ENCODE results near the gene MTCL1.

MTCL1 gene

DNA sequence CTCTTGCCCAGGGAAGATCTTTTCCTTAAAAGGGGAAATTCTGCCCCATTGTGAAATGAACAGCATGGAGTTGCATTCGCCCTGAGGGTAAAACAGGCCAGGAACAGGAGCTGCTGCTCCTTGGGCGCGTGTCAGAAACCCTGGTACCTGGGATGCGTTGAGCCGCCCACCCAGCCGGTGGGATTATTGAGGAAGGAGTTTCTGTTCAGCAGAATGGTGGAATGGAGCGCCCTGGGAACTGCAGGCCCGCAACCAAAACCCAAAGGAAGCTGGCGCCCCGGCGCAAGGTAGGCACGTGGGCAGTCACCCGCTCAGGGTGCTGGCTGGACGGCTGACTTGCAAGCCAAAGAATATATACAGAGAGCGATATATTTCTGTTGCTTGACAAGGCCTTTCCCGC, 73.5 kb downstream of the MTCL1 start:
- TF ChIP-seq, protein P1, sequence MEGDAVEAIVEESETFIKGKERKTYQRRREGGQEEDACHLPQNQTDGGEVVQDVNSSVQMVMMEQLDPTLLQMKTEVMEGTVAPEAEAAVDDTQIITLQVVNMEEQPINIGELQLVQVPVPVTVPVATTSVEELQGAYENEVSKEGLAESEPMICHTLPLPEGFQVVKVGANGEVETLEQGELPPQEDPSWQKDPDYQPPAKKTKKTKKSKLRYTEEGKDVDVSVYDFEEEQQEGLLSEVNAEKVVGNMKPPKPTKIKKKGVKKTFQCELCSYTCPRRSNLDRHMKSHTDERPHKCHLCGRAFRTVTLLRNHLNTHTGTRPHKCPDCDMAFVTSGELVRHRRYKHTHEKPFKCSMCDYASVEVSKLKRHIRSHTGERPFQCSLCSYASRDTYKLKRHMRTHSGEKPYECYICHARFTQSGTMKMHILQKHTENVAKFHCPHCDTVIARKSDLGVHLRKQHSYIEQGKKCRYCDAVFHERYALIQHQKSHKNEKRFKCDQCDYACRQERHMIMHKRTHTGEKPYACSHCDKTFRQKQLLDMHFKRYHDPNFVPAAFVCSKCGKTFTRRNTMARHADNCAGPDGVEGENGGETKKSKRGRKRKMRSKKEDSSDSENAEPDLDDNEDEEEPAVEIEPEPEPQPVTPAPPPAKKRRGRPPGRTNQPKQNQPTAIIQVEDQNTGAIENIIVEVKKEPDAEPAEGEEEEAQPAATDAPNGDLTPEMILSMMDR (conservative IDR thresholded peaks at IDR 0.05; ENCODE audit: low read depth, low read length) = no peak
- H3K4me1 ChIP-seq (ENCODE audit: low read depth, poor library complexity, severe bottlenecking) = no peaks in the 10 kb centered on the region
- no peak overlapping the region for H2AFZ ChIP-seq (ENCODE audit: low read depth)
- no peaks in the 10 kb centered on the region for H4K20me1 ChIP-seq (ENCODE audit: insufficient read depth)
- no peak overlapping the region for H3K27ac ChIP-seq
- no peaks in the 10 kb centered on the region for H3K36me3 ChIP-seq (ENCODE audit: insufficient read depth)
- no peak overlapping the region for H3K9ac ChIP-seq
- no peak overlapping the region for H3K4me3 ChIP-seq (IDR thresholded peaks at IDR 0.05; ENCODE audit: insufficient read depth, low read depth, low read length)
- H3K27me3 ChIP-seq (ENCODE audit: insufficient read depth, low read depth) = no peaks in the 10 kb centered on the region
- no peak overlapping the region for H3K4me2 ChIP-seq
- no peaks in the 10 kb centered on the region for H3K79me2 ChIP-seq (ENCODE audit: insufficient read depth, low read depth)

DNA sequence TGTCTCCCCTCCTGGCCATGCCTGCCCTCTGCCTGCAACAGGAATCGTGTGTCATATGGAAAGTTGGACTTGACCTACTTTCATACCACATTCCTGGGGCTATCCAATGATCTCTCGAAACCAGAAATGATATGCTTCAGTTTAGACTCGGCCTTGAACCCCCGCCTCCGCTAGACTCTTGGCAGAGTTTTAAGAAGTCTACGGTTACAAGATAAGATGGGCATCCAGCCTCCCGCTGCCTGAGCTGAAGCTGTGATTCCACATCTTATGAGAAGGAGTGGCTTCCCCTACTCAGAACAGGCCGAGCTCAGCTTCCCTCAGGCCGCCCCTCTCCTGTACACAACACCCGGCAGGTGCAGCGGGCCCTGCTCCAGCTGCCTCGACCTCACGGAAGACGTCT, 73.9 kb downstream of the MTCL1 start:
- no peaks in the 10 kb centered on the region for H3K79me2 ChIP-seq (ENCODE audit: insufficient read depth, low read depth)
- no peak overlapping the region for H3K4me3 ChIP-seq (IDR thresholded peaks at IDR 0.05; ENCODE audit: insufficient read depth, low read depth, low read length)

DNA sequence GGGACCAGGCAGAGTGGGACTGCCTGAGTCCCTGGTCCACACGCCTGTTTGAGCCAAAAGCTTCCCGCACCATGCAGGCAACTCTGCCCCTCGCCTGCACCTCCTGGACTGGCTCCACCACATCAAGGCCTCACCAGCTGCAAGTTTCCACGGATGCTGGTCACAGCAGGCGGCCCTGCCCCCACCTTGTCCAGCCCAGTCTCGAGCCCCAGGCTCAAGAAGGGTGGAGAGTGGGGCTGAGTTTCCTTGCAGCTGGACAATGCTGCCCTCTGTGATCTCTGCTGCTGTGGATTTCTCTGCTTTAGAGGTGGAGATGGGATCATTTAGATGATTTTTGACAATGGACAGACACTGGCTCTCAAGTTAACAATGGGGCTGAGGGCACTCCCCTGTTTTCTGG, 74.9 kb downstream of the MTCL1 start:
- H3K27ac ChIP-seq = no peak overlapping the region
- H3K79me2 ChIP-seq (ENCODE audit: insufficient read depth, low read depth) = no peaks in the 10 kb centered on the region
- H3K36me3 ChIP-seq (ENCODE audit: insufficient read depth) = no peaks in the 10 kb centered on the region
- H3K4me1 ChIP-seq (ENCODE audit: low read depth, poor library complexity, severe bottlenecking) = no peaks in the 10 kb centered on the region
- no peak overlapping the region for H3K4me2 ChIP-seq
- no peak overlapping the region for H3K4me3 ChIP-seq (IDR thresholded peaks at IDR 0.05; ENCODE audit: insufficient read depth, low read depth, low read length)
- H3K27me3 ChIP-seq (ENCODE audit: insufficient read depth, low read depth) = no peaks in the 10 kb centered on the region
- no peaks in the 10 kb centered on the region for H4K20me1 ChIP-seq (ENCODE audit: insufficient read depth)
- no peak overlapping the region for H2AFZ ChIP-seq (ENCODE audit: low read depth)
- H3K9ac ChIP-seq = no peak overlapping the region
- TF ChIP-seq, protein P1 (conservative IDR thresholded peaks at IDR 0.05; ENCODE audit: low read depth, low read length) = no peak

More for the DNA sequence above, 73.9 kb downstream of the MTCL1 start:
- no peaks in the 10 kb centered on the region for H3K36me3 ChIP-seq (ENCODE audit: insufficient read depth)
- H3K27me3 ChIP-seq (ENCODE audit: insufficient read depth, low read depth) = no peaks in the 10 kb centered on the region
- H3K4me2 ChIP-seq = no peak overlapping the region
- no peaks in the 10 kb centered on the region for H3K4me1 ChIP-seq (ENCODE audit: low read depth, poor library complexity, severe bottlenecking)
- TF ChIP-seq, protein P1 (conservative IDR thresholded peaks at IDR 0.05; ENCODE audit: low read depth, low read length) = no peak
- no peak overlapping the region for H3K27ac ChIP-seq
- H2AFZ ChIP-seq (ENCODE audit: low read depth) = no peak overlapping the region
- H3K9ac ChIP-seq = no peak overlapping the region
- H4K20me1 ChIP-seq (ENCODE audit: insufficient read depth) = no peaks in the 10 kb centered on the region

DNA sequence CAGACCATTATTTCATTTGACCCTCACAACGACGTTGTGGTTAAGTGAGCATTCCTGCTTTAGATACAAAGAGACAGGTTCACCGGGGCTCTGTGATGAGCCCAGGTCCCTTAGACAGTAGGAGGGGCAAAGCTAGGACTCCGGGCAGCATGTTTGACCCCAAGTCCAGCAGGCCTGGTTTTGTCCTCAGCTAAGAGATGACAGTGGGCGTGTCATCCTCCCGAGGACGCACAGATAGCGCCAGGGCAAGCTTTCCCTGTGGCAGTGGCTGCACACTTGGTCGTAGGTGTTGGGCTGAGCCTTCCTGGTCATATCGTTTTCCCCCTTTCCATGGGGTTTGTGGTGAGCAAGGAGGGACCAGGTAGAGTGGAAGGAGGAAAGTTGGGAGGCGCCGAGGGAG, 76.3 kb downstream of the MTCL1 start:
- Histone ChIP-seq H3K9ac (no peak overlapping the region), H3K36me3 (ENCODE audit: insufficient read depth) (no peaks in the 10 kb centered on the region), H4K20me1 (ENCODE audit: insufficient read depth) (no peaks in the 10 kb centered on the region), H2AFZ (ENCODE audit: low read depth) (no peak overlapping the region), H3K4me2 (no peak overlapping the region), H3K27ac (no peak overlapping the region), H3K27me3 (ENCODE audit: insufficient read depth, low read depth) (no peaks in the 10 kb centered on the region), H3K4me1 (ENCODE audit: low read depth, poor library complexity, severe bottlenecking) (no peaks in the 10 kb centered on the region), H3K79me2 (ENCODE audit: insufficient read depth, low read depth) (no peaks in the 10 kb centered on the region), H3K4me3 (IDR thresholded peaks at IDR 0.05; ENCODE audit: insufficient read depth, low read depth, low read length) (no peak overlapping the region)
- TF ChIP-seq, protein P1 (conservative IDR thresholded peaks at IDR 0.05; ENCODE audit: low read depth, low read length) = no peak

All from KMS-11 (cell line).